GM21619 (cell line): Measurements from ENCODE around the gene ADAM8.

ENCODE experiments used
- ATAC-seq: cut with Tn5 transposase; IDR thresholded peaks from one replicate; pipeline ENCODE4 v1.9.1; 2021; ENCODE audit not compliant: unreplicated experiment

The ADAM8 gene

GRCh38 chr10:133214468-133215410, 61.9 kb downstream of the ADAM8 start:
- no peak for ATAC-seq

DNA sequence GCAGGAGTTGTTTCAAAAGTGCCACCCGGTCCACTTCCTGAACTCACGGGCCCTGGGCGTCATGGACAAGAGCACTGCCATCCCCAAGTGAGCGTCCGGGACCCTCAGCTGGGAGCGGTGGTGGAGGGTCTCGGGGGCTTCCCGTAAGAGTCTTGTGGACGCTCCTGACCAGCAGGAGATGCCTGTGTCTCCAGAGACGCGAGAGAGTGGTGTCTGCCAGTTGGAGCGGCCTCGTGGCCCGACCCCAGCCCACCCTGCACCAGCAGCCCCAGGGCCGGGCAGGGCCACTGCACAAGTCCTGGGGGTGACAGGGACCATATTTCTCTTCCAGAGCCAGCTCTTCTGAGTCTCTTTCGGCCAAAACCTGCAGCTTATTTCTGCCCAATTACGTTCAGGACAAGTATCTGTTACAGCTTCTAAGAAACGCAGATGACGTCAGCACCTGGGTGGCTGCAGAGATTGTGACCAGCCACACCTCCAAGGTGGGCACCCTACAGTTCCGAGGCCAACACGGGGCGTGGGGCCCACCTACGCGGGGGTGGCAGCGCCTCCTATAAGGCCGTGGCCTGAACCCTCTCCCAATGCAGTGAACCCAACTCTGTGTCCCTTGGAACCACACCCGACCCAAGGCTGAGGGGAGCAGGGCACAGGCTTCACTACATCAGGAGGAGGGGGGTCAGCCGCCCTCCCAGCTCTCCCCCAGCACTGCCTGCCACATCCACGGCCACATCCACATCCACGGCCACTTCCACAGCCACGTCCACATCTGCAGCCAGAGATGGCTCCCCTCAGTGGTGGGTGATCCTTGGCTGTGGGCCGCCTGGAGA, 62.8 kb downstream of the ADAM8 start:
- no peak for ATAC-seq

GRCh38 chr10:133212853-133213494, 63.7 kb downstream of the ADAM8 start:
- no peak for ATAC-seq
